HFFc6 (cell line): ENCODE measurements around the gene SLMAP. TPM values are rescaled to one million over a fixed set of nuclear protein-coding genes. Genes with fewer than 3 reads are reported as not detected.

ENCODE experiments used
- DNase-seq: peaks from one replicate; pipeline ENCODE4 v3.0.0-alpha.2; 2018
- H3K27ac Mint-ChIP-seq: 2 replicates; pipeline ENCODE4 v1.8.0; 2020; ENCODE audit warnings: mild to moderate bottlenecking, mixed read lengths
- H3K27me3 Mint-ChIP-seq: 2 replicates; pipeline ENCODE4 v1.8.0; 2021; ENCODE audit warnings: mild to moderate bottlenecking, moderate library complexity, mixed read lengths; ENCODE audit not compliant: insufficient read depth
- H3K36me3 Mint-ChIP-seq: 2 replicates; pipeline ENCODE4 v1.8.0; 2021; ENCODE audit warnings: low read depth, mixed read lengths
- H3K4me1 Mint-ChIP-seq: 2 replicates; pipeline ENCODE4 v1.8.0; 2020; ENCODE audit warnings: low read depth, mixed read lengths
- H3K4me3 Mint-ChIP-seq: 2 replicates; pipeline ENCODE4 v1.8.0; 2020; ENCODE audit warnings: mild to moderate bottlenecking, moderate library complexity, mixed read lengths
- H3K9me3 Mint-ChIP-seq: 2 replicates; pipeline ENCODE4 v1.8.0; 2020; ENCODE audit warnings: mild to moderate bottlenecking, mixed read lengths
- total RNA-seq, 6 experiments: library from RNA; stranded (reverse); fragmentation: NEBNext Ultra II Directional; extraction: Animal tissue kit (Norgen Biotek cat#: 25700); gene quantifications; 2 replicates in 1 of 6; 3 replicates in 5 of 6; pipeline ENCODE4 v1.2.3, GENCODE V29; 2021
- TF ChIP-seq, protein P1 (sequence below): fragments of 200-600 bp; sonication (generic); IDR thresholded peaks from 2 replicates; pipeline ENCODE4 v1.5.0; 2021; ENCODE audit warnings: antibody characterized with exemption, mild to moderate bottlenecking

The SLMAP gene
- total RNA-seq, 6 experiments from 2014 or later: 51.1 to 54.8 (median 52.3) TPM

DNA sequence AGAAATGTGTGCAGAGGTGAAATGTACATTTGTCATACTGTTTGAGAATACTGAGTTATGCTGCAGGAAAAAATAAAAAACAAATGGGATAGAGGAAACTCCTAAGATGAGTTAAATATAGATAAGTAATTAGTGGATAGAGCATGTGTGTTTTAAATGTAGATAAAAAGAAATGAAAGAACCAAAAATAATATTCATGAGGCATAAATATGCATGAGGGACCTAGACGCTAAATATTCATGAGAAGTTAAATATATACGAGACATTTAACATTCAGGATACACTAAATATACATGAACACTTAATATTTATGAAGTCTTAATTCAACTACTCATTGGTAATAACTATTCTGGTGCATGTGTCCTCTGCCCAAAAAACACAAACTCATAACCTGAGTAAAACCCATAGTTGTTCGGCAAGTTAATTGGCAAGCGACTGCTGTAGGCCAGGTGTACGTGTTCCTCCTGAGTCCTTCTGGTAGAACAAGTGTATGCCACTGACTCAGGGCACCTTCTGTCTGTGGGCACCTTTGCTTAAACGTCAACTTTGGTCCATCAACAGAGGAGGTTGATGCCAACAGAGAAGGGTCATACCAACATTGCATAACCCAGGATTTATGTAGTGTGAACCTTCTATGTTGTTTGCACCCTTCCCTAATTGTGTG, 38.8 kb upstream of the SLMAP start:
- no peak overlapping the region for H3K27ac Mint-ChIP-seq
- no peaks in the 10 kb centered on the region for H3K36me3 Mint-ChIP-seq
- no peaks in the 10 kb centered on the region for H3K9me3 Mint-ChIP-seq
- no peak for DNase-seq
- H3K27me3 Mint-ChIP-seq: peaks cover 8% of the 10 kb centered on the region
- TF ChIP-seq, protein P1, sequence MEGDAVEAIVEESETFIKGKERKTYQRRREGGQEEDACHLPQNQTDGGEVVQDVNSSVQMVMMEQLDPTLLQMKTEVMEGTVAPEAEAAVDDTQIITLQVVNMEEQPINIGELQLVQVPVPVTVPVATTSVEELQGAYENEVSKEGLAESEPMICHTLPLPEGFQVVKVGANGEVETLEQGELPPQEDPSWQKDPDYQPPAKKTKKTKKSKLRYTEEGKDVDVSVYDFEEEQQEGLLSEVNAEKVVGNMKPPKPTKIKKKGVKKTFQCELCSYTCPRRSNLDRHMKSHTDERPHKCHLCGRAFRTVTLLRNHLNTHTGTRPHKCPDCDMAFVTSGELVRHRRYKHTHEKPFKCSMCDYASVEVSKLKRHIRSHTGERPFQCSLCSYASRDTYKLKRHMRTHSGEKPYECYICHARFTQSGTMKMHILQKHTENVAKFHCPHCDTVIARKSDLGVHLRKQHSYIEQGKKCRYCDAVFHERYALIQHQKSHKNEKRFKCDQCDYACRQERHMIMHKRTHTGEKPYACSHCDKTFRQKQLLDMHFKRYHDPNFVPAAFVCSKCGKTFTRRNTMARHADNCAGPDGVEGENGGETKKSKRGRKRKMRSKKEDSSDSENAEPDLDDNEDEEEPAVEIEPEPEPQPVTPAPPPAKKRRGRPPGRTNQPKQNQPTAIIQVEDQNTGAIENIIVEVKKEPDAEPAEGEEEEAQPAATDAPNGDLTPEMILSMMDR: no peak
- H3K4me1 Mint-ChIP-seq: peaks cover 5% of the 10 kb centered on the region; the same call in 1 of the 2 replicates
- no peak overlapping the region for H3K4me3 Mint-ChIP-seq

DNA sequence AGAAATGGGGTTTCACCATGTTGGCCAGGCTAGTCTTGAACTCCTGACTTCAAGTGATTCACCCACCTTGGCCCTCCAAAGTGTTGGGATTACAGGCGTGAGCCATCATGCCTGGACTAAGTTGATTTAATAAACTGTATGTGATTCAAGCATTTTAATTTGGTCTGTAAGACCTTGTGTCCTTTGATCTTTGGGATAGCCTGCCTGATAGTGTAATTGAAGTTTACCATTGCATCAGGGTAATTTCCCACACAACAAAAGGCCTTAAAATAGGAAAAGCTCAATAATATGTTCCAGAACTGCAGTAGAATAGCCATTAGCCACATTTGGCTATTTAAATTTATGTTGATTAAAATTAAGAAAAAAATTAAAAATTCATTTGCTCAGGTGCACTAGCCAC, 38.0 kb upstream of the SLMAP start:
- Mint-ChIP-seq H3K9me3 (no peaks in the 10 kb centered on the region), H3K27ac (no peak overlapping the region), H3K4me1 (peaks cover 5% of the 10 kb centered on the region; the same call in 1 of the 2 replicates), H3K4me3 (no peak overlapping the region), H3K27me3 (peaks cover 10% of the 10 kb centered on the region), H3K36me3 (no peaks in the 10 kb centered on the region)
- TF ChIP-seq, protein P1: no peak
- no peak for DNase-seq

DNA sequence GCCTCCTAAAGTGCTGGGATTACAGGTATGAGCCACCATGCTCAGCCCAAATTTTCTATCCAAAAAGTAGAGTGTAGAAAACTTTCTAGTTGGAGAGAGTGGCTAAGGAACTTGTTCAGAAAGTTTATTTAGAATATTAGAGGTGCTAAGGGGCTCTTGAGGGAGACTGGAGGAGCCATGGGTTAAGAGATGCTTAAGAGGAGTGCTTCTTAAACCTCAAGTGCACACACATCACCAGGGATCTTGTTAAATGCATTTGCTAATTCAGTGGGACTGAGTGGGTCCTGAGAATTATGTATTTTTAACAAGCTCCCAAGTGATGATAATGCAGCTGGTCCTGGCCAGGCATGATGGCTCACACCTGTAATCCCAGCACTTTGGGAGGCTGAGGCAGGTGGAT, 29.7 kb upstream of the SLMAP start:
- Mint-ChIP-seq H3K9me3 (no peaks in the 10 kb centered on the region), H3K4me3 (no peak overlapping the region), H3K27me3 (peaks cover 4% of the 10 kb centered on the region), H3K36me3 (no peaks in the 10 kb centered on the region), H3K4me1 (peaks cover 20% of the 10 kb centered on the region), H3K27ac (no peak overlapping the region)
- TF ChIP-seq, protein P1: no peak
- DNase-seq: no peak

DNA sequence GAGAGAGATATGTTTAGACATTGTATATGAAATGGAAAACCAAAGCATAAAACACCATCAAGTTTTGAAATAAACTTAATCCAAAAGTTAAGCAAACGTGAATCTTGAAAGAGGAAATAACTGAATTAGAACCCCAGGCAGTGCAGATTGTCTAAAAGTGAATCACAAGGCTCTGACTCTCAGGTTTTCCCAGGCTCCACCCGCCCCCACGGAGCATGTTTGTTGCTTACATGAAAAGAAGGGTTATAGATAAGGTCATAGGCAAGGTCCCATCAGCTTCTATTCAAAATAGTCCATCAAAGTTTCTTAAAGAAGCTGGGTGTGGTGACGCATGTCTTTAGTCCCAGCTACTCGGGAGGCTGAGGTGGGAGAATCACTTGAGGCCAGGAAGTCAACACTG, 29.0 kb upstream of the SLMAP start:
- Mint-ChIP-seq H3K4me3 (no peak overlapping the region), H3K9me3 (no peaks in the 10 kb centered on the region), H3K4me1 (peaks cover 24% of the 10 kb centered on the region), H3K36me3 (no peaks in the 10 kb centered on the region), H3K27me3 (peaks cover 3% of the 10 kb centered on the region), H3K27ac (no peak overlapping the region)
- no peak for DNase-seq
- TF ChIP-seq, protein P1: no peak

DNA sequence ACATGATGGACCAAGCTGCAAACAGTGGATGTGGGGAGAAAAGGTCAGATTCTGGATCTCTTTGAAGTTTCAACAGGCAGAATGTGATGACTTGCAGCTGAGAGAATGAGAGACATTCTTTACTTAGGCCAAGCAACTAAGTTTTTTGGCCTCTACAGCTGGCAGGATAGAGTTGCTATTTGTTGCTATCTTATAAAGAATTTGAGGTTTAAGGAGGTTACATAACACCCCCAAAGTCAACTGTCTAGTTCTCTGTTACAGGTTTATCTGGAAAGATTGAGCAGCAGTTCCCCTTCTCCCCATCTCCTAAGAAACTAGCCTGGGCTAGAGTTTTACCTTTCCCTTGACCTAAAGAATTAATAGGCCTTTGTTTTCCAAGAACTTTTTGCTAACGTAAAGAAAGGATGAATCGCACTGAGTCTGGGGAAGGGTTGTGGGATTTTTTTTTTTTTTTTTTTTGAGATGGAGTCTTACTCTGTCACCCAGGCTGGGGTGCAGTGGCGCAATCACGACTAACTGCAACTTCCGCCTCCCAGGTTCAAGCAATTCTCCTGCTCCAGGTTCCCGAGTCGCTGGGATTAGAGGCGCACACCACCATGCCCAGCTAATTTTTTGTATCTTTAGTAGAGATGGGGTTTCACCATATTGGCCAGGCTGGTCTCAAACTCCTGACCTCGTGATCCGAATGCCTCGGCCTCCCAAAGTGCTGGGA, 26.6 kb upstream of the SLMAP start:
- Mint-ChIP-seq H3K27ac (peak overlapping the region; percentile 42; the same call in 1 of the 2 replicates), H3K9me3 (no peaks in the 10 kb centered on the region), H3K36me3 (no peaks in the 10 kb centered on the region), H3K4me3 (no peak overlapping the region), H3K27me3 (peaks cover 1% of the 10 kb centered on the region; the same call in 1 of the 2 replicates), H3K4me1 (peaks cover 31% of the 10 kb centered on the region)
- TF ChIP-seq, protein P1: no peak
- peak; percentile 22 for DNase-seq
